Endothelial cell of umbilical vein (primary cell): ENCODE results near the gene FMNL2. TPM values are rescaled to one million over a fixed set of nuclear protein-coding genes. Genes with fewer than 3 reads are reported as not detected.
"Not testable (repeated sequence)": the region's sequence is repeated elsewhere in the genome, so short reads cannot be mapped to it uniquely, and the experiment has no call there.

Source experiments
- BruUV-seq: library from RNA; stranded (reverse); fragments of 400-500 nt; replicated peaks from 2 replicates; lab custom pipeline; 2021; lab: Mats Ljungman, UMichigan
- CTCF ChIA-PET: fragments of 300-600, 350-600 bp; sonication (Branson Sonifier 250); formaldehyde crosslinking; loops from one replicate; lab custom pipeline; 2021; ENCODE audit warnings: antibody characterized with exemption, inconsistent platforms; lab: Charles Lee
- POLR2A ChIA-PET: fragments of 300-600, 350-600 bp; sonication (Branson Sonifier 250); formaldehyde crosslinking; loops from one replicate; lab custom pipeline; 2021; ENCODE audit warnings: antibody characterized with exemption, inconsistent platforms; lab: Charles Lee
- DNase-seq: peaks from one replicate; pipeline ENCODE4 v3.0.0-alpha.2; 2011; ENCODE audit warnings: low read depth, low spot score
- FAIRE-seq: peaks from 2 replicates; lab custom pipeline; 2011; peaks lifted over from hg19 to GRCh38; lab: Jason Lieb, UNC
- H2AFZ ChIP-seq: 2 replicates; pipeline ENCODE4 v1.6.0; 2012; ENCODE audit warnings: low read depth, low read length, control low read depth, inconsistent platforms
- H3K27ac ChIP-seq: 2 replicates; pipeline ENCODE4 v1.5.1; 2011; ENCODE audit warnings: low read depth, mild to moderate bottlenecking, control low read depth, low read length, moderate library complexity; ENCODE audit not compliant: insufficient read depth
- H3K27me3 ChIP-seq, 2 experiments: 2 replicates each; pipeline versions ENCODE4 v1.6.0 to v1.6.1; 2011; ENCODE audit warnings: low read length in 2 of 2, mixed read lengths in 1 of 2; ENCODE audit not compliant: control insufficient read depth in 2 of 2, insufficient read depth in 2 of 2
- H3K36me3 ChIP-seq, 2 experiments: 2 replicates in 1 of 2; 3 replicates in 1 of 2; pipeline ENCODE4 v1.5.1; 2011; ENCODE audit warnings: low read length in 2 of 2, mild to moderate bottlenecking in 1 of 2, moderate library complexity in 1 of 2; ENCODE audit not compliant: control insufficient read depth in 2 of 2, insufficient read depth in 2 of 2; ENCODE audit errors: extremely low read depth in 1 of 2
- H3K4me1 ChIP-seq: 3 replicates; pipeline ENCODE4 v1.5.1; 2011; ENCODE audit warnings: mild to moderate bottlenecking, low read length; ENCODE audit not compliant: control insufficient read depth, insufficient read depth; ENCODE audit errors: extremely low read depth
- H3K4me2 ChIP-seq: 2 replicates; pipeline ENCODE4 v1.6.1; 2011; ENCODE audit warnings: low read length, control low read depth, mixed read lengths; ENCODE audit not compliant: insufficient read depth
- H3K4me3 ChIP-seq, 3 experiments: fragments of 200-600 bp in 1 of 3; sonication (generic), shearing (Covaris generic) in 1 of 3; replicated peaks in 1 of 3; 2 replicates each; pipeline ENCODE4 v1.5.1; 2011 to 2016; ENCODE audit warnings: control low read depth in 3 of 3, low read length in 3 of 3, mild to moderate bottlenecking in 2 of 3, inconsistent platforms in 1 of 3, low read depth in 1 of 3, moderate library complexity in 1 of 3; ENCODE audit not compliant: insufficient read depth in 1 of 3
- H3K79me2 ChIP-seq: 2 replicates; pipeline ENCODE4 v1.6.0; 2012; ENCODE audit warnings: low read length, inconsistent platforms; ENCODE audit not compliant: control insufficient read depth, insufficient read depth
- H3K9ac ChIP-seq: replicated peaks from 2 replicates; pipeline ENCODE3; 2011; ENCODE audit warnings: low read length, control low read depth; ENCODE audit not compliant: insufficient read depth; ENCODE audit errors: extremely low read depth
- H3K9me1 ChIP-seq: replicated peaks from 3 replicates; pipeline ENCODE4 v1.6.0; 2011; ENCODE audit warnings: mild to moderate bottlenecking, low read length; ENCODE audit not compliant: control insufficient read depth, insufficient read depth; ENCODE audit errors: extremely low read depth
- H3K9me3 ChIP-seq: replicated peaks from 2 replicates; pipeline ENCODE4 v1.5.1; 2012; ENCODE audit warnings: low read length, inconsistent platforms; ENCODE audit not compliant: control insufficient read depth, insufficient read depth
- H4K20me1 ChIP-seq: replicated peaks from 2 replicates; pipeline ENCODE3; 2011; ENCODE audit warnings: mild to moderate bottlenecking, low read length; ENCODE audit not compliant: control insufficient read depth, insufficient read depth; ENCODE audit errors: extremely low read depth
- EZH2 ChIP-seq: IDR thresholded peaks from 2 replicates; pipeline ENCODE4 v1.6.1; 2012; ENCODE audit warnings: borderline replicate concordance, low read depth, mild to moderate bottlenecking, moderate library complexity, low read length, inconsistent platforms; ENCODE audit not compliant: severe bottlenecking
- FOS ChIP-seq: IDR thresholded peaks from 2 replicates; pipeline ENCODE4 v1.6.1; 2011; ENCODE audit warnings: mild to moderate bottlenecking, low read length, moderate library complexity, borderline replicate concordance; ENCODE audit not compliant: insufficient read depth
- GATA2 ChIP-seq: IDR thresholded peaks from 2 replicates; pipeline ENCODE4 v1.7.0; 2011; ENCODE audit warnings: low read depth, mild to moderate bottlenecking, moderate library complexity, mixed read lengths, low read length; ENCODE audit not compliant: insufficient read length, insufficient read depth
- JUN ChIP-seq: IDR thresholded peaks from 2 replicates; pipeline ENCODE4 v1.6.1; 2011; ENCODE audit warnings: borderline replicate concordance, low read depth; ENCODE audit not compliant: insufficient read length, insufficient read depth
- MAX ChIP-seq: IDR thresholded peaks from 2 replicates; pipeline ENCODE4 v1.6.1; 2011; ENCODE audit not compliant: insufficient read depth, insufficient read length
- MYC ChIP-seq: IDR thresholded peaks from one replicate; pipeline ENCODE4 v1.6.1; 2011; ENCODE audit warnings: mild to moderate bottlenecking, low read depth, low read length
- POLR2A ChIP-seq: IDR thresholded peaks from 2 replicates; pipeline ENCODE4 v1.6.1; 2012; ENCODE audit warnings: low read depth, mild to moderate bottlenecking, control low read depth, low read length
- POLR2AphosphoS5 ChIP-seq: IDR thresholded peaks from 2 replicates; pipeline ENCODE4 v1.6.1; 2012; ENCODE audit warnings: low read depth, mild to moderate bottlenecking, control low read depth, low read length, moderate library complexity; ENCODE audit not compliant: insufficient read depth
- dilution Hi-C: fragments of 300-500 bp; cut with MboI; formaldehyde crosslinking; loops from one replicate; pipeline ENCODE4 v1.15.0; 2019; ENCODE audit warnings: low sequenced_read_pairs; ENCODE audit not compliant: extremely low pct_ligation_motif_present
- intact Hi-C: fragments of 100-400 bp; cut with micrococcal nuclease; formaldehyde crosslinking; loops from one replicate; pipeline ENCODE4 v1.10.0; 2022
- polyA plus RNA-seq, 4 experiments: library from polyadenylated mRNA; depleted of rRNA in 3 of 4; stranded (reverse) in 3 of 4; unstranded in 1 of 4; fragments of >200 nt; gene quantifications; 2 replicates each; pipeline versions ENCODE4 v1.2.1 to v1.2.3, GENCODE V29; 2011 to 2012; ENCODE audit warnings: missing spikeins in 1 of 4
- total RNA-seq: library from RNA; stranded (reverse); gene quantifications from 2 replicates; pipeline ENCODE4 v1.2.3, GENCODE V29; 2021
- TF ChIP-seq, protein P1 (sequence below), 2 donors: IDR thresholded peaks; 1 replicate in 1 of 2; 2 replicates in 1 of 2; pipeline ENCODE4 v1.5.1; 2011; ENCODE audit warnings: low read length in 2 of 2, mild to moderate bottlenecking in 2 of 2, moderate library complexity in 2 of 2, control low read depth in 1 of 2, inconsistent platforms in 1 of 2, low read depth in 1 of 2; ENCODE audit not compliant: insufficient read depth in 1 of 2; ENCODE audit errors: extremely low read depth in 1 of 2

The FMNL2 gene
- total and polyA plus RNA-seq, 2 donors (not counting 3 experiments of a cell fraction or from before 2014, with no cell fraction given): 8.3 to 28.0 TPM

- ChIA-PET POLR2A (no interaction called here), CTCF (interaction anchor here (1.3 kb wide), 1 partner anchor 32 kb away, joined by 3 read pairs; no protein-coding TSS in a partner anchor)
- Histone ChIP-seq H3K4me1 (no peaks in the 10 kb centered on the region), H3K4me2 (no peak overlapping the region), H3K79me2 (peaks cover 9% of the 10 kb centered on the region), H3K36me3 (no peaks in the 10 kb centered on the region), H3K27ac (no peak overlapping the region), H2AFZ (no peak overlapping the region), H3K9ac (no peak overlapping the region), H3K4me3 (no peak overlapping the region), H3K27me3 (no peaks in the 10 kb centered on the region), H3K9me1 (no peaks in the 10 kb centered on the region), H4K20me1 (no peaks in the 10 kb centered on the region), H3K9me3 (no peaks in the 10 kb centered on the region)
- dilution Hi-C loops (no loop called here), intact Hi-C loops (no loop called here)
- TF ChIP-seq POLR2A (no peak), POLR2AphosphoS5 (no peak), EZH2 (no peak), JUN (no peak), FOS (no peak), GATA2 (no peak), MAX (no peak), MYC (no peak)
- TF ChIP-seq, protein P1, sequence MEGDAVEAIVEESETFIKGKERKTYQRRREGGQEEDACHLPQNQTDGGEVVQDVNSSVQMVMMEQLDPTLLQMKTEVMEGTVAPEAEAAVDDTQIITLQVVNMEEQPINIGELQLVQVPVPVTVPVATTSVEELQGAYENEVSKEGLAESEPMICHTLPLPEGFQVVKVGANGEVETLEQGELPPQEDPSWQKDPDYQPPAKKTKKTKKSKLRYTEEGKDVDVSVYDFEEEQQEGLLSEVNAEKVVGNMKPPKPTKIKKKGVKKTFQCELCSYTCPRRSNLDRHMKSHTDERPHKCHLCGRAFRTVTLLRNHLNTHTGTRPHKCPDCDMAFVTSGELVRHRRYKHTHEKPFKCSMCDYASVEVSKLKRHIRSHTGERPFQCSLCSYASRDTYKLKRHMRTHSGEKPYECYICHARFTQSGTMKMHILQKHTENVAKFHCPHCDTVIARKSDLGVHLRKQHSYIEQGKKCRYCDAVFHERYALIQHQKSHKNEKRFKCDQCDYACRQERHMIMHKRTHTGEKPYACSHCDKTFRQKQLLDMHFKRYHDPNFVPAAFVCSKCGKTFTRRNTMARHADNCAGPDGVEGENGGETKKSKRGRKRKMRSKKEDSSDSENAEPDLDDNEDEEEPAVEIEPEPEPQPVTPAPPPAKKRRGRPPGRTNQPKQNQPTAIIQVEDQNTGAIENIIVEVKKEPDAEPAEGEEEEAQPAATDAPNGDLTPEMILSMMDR (IDR thresholded peaks at IDR 0.05; ENCODE audit: extremely low read depth in 1 of 2, insufficient read depth in 1 of 2, low read depth in 1 of 2, low read length in 2 of 2): no peak
- FAIRE-seq: no peak
- BruUV-seq: no TSS peak
- no peak for DNase-seq
Observed at GRCh38 chr2:152387041-152387440, 52.1 kb downstream of the FMNL2 start.

GRCh38 chr2:152388269-152388668, 53.3 kb downstream of the FMNL2 start:
- H3K36me3 ChIP-seq, H3K9ac ChIP-seq, DNase-seq, H4K20me1 ChIP-seq, H3K4me1 ChIP-seq, H2AFZ ChIP-seq, H3K9me3 ChIP-seq, intact Hi-C loops, POLR2A ChIA-PET, CTCF ChIA-PET, H3K79me2 ChIP-seq, H3K4me3 ChIP-seq, dilution Hi-C loops, BruUV-seq, H3K27ac ChIP-seq, H3K27me3 ChIP-seq, FAIRE-seq, H3K4me2 ChIP-seq, H3K9me1 ChIP-seq: not testable (repeated sequence)
